Uterus (tissue), 4 donors: Measurements from ENCODE around the gene ETF1. TPM values are rescaled to one million over a fixed set of nuclear protein-coding genes. Genes with fewer than 3 reads are reported as not detected.
"Not testable (repeated sequence)": the region's sequence is repeated elsewhere in the genome, so short reads cannot be mapped to it uniquely, and the experiment has no call there.

Source experiments
- DNase-seq, 2 donors: peaks; one replicate each; pipeline ENCODE4 v3.0.0-alpha.2; 2019 to 2020
- H3K27ac ChIP-seq, 2 donors: fragments of 200-600 bp; sonication (generic); 1 replicate in 1 of 2; 2 replicates in 1 of 2; pipeline ENCODE4 v1.5.1; 2016 to 2018
- H3K27me3 ChIP-seq, 2 donors: fragments of 200-600 bp; sonication (generic); one replicate each; pipeline ENCODE4 v1.5.1; 2018 to 2019; ENCODE audit warnings: control low read depth in 1 of 2
- H3K36me3 ChIP-seq, 2 donors: fragments of 200-600 bp; sonication (generic); one replicate each; pipeline ENCODE4 v1.5.1; 2019; ENCODE audit warnings: control low read depth in 1 of 2
- H3K4me1 ChIP-seq, 2 donors: fragments of 200-600 bp; sonication (generic); one replicate each; pipeline ENCODE4 v1.5.1; 2018 to 2019; ENCODE audit warnings: control low read depth in 1 of 2
- H3K4me3 ChIP-seq, 2 donors: fragments of 200-600 bp; sonication (generic); 1 replicate in 1 of 2; 2 replicates in 1 of 2; pipeline ENCODE4 v1.5.1; 2018 to 2019; ENCODE audit warnings: mild to moderate bottlenecking in 1 of 2
- H3K9me3 ChIP-seq, 2 donors: fragments of 200-600 bp; sonication (generic); one replicate each; pipeline ENCODE4 v1.5.1; 2019; ENCODE audit warnings: control low read depth in 1 of 2
- POLR2A ChIP-seq, 2 donors: fragments of 450-650 bp; IDR thresholded peaks; one replicate each; pipeline ENCODE4 v1.6.1; 2016; ENCODE audit warnings: antibody characterized with exemption in 2 of 2, mild to moderate bottlenecking in 1 of 2, moderate library complexity in 1 of 2
- intact Hi-C: fragments of 100-400 bp; cut with DNase I; formaldehyde crosslinking; loops from one replicate; pipeline ENCODE4 v1.15.1; 2023; ENCODE audit warnings: low total_unique reads
- total RNA-seq, 4 donors: library from RNA; depleted of rRNA in 3 of 4; stranded (reverse); fragments of >200 nt in 3 of 4; gene quantifications; one replicate each; pipeline versions ENCODE4 v1.1.0 to v1.2.4, GENCODE V29; 2014 to 2023
- TF ChIP-seq, protein P1 (sequence below), 4 experiments: fragments of 200-600 bp in 2 of 4; fragments of 450-650 bp in 2 of 4; sonication (generic) in 2 of 4; IDR thresholded peaks; one replicate each; pipeline ENCODE4 v1.5.1; 2016 to 2019; ENCODE audit warnings: antibody characterized with exemption in 4 of 4, mild to moderate bottlenecking in 2 of 4, moderate library complexity in 1 of 4
- donor health status: DM: yes; HTN: yes; CAD: no.

ETF1 gene
- total RNA-seq, 4 donors from 2014 or later: 40.9 to 129 (median 87.8) TPM

DNA sequence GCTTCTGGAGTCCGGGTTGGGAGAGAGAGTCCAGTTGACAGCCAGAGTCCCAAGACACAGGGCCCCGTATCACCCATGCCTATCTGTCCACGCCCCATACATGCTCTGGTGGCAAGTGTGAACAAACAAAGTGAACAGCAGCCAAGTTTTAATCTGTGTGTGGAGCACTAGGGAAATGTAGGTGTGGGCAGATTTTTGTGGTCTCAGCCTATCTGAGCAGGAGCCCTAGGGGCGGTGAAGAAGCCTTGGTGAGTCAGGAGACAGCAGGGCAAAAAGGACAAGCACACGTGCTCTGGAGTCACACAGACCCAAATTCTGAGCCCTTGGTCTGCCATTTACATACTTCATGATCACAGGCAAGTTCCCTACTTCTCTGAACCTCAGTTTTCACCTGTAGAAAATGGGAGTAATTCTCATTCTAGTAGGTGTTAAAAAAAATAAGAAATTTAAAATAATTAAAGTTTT is 54.5 kb downstream of the ETF1 start:
- intact Hi-C loops: no loop called here
- H3K27ac ChIP-seq: no peak overlapping the region
- no peak overlapping the region for H3K4me3 ChIP-seq
- no peaks in the 10 kb centered on the region for H3K36me3 ChIP-seq
- DNase-seq: no peak
- TF ChIP-seq, protein P1, sequence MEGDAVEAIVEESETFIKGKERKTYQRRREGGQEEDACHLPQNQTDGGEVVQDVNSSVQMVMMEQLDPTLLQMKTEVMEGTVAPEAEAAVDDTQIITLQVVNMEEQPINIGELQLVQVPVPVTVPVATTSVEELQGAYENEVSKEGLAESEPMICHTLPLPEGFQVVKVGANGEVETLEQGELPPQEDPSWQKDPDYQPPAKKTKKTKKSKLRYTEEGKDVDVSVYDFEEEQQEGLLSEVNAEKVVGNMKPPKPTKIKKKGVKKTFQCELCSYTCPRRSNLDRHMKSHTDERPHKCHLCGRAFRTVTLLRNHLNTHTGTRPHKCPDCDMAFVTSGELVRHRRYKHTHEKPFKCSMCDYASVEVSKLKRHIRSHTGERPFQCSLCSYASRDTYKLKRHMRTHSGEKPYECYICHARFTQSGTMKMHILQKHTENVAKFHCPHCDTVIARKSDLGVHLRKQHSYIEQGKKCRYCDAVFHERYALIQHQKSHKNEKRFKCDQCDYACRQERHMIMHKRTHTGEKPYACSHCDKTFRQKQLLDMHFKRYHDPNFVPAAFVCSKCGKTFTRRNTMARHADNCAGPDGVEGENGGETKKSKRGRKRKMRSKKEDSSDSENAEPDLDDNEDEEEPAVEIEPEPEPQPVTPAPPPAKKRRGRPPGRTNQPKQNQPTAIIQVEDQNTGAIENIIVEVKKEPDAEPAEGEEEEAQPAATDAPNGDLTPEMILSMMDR (IDR thresholded peaks at IDR 0.05): no peak
- no peak for TF ChIP-seq POLR2A (IDR thresholded peaks at IDR 0.05)
- no peaks in the 10 kb centered on the region for H3K9me3 ChIP-seq
- H3K27me3 ChIP-seq: no peaks in the 10 kb centered on the region
- peaks cover 0 to 5% of the 10 kb centered on the region in 2 donors for H3K4me1 ChIP-seq

DNA sequence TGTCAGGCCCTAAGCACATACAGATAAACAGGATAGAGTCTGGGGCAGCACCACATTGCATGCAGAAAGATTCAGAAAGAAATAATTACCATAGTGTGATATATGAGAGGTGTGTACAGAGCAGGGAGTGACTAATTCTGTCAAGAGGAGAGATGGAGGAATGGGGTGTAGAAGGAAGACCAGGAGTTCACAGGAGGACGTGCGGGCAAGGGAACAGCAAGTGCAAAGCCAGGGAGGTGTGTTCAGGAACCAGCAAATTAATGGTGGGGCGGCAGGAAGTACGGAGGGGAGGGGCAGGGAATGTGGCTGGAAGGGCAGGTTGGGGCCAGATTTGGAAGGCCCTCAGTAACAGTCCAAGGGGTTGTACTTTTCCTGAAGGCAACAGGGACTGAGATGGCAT is 60.4 kb downstream of the ETF1 start:
- H3K4me1 ChIP-seq: no peaks in the 10 kb centered on the region
- no peaks in the 10 kb centered on the region for H3K9me3 ChIP-seq
- DNase-seq: no peak
- H3K27me3 ChIP-seq: no peaks in the 10 kb centered on the region
- H3K27ac ChIP-seq: no peak overlapping the region
- TF ChIP-seq POLR2A (IDR thresholded peaks at IDR 0.05): no peak
- TF ChIP-seq, protein P1 (IDR thresholded peaks at IDR 0.05): no peak
- intact Hi-C loops: no loop called here
- no peaks in the 10 kb centered on the region for H3K36me3 ChIP-seq
- H3K4me3 ChIP-seq: no peak overlapping the region

DNA sequence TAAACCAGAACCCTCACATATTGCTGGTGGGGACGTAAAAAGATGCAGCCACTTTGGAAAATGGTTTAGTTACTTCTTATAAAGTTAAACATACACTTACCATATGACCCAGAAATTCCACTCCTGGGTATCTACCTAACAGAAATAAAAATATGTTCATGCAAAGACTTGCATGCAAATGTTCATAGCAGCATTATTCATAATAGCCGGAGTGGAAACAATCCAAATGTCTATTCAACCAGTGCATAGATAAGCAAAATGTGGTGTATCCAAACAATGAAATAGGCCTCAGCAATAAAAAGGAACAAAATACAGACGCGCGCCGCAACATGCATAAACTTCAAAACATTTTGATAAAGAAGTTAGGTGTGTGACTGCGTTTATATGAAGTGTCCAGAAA is 66.1 kb downstream of the ETF1 start:
- no peaks in the 10 kb centered on the region for H3K9me3 ChIP-seq
- no peak for DNase-seq
- H3K27ac ChIP-seq: no peak overlapping the region
- no peak overlapping the region for H3K4me3 ChIP-seq
- TF ChIP-seq, protein P1 (IDR thresholded peaks at IDR 0.05): no peak
- no peak for TF ChIP-seq POLR2A (IDR thresholded peaks at IDR 0.05)
- no peaks in the 10 kb centered on the region for H3K4me1 ChIP-seq
- intact Hi-C loops: no loop called here
- H3K36me3 ChIP-seq: no peaks in the 10 kb centered on the region
- H3K27me3 ChIP-seq: no peaks in the 10 kb centered on the region

DNA sequence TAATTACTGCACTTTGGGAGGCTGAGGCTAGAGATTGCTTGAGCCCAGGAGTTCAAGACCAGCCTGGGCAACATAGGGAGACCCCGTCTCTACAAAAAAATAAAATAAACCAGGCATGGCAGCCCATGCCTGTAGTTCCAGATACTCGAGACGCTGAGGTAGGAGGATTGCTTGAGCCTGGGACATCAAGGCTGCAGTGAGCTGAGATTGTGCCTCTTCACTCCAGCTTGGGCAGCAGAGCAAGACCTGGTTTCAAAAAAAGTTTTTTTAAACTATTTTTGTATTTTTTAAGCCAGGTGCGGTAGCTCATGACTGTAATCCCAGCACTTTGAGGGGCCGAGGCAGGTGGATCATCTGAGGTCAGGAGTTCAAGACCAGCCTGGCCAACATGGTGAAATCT is 69.9 kb downstream of the ETF1 start:
- H3K9me3 ChIP-seq, H3K4me1 ChIP-seq, H3K27me3 ChIP-seq, H3K36me3 ChIP-seq, H3K4me3 ChIP-seq, intact Hi-C loops, H3K27ac ChIP-seq, DNase-seq: not testable (repeated sequence)

DNA sequence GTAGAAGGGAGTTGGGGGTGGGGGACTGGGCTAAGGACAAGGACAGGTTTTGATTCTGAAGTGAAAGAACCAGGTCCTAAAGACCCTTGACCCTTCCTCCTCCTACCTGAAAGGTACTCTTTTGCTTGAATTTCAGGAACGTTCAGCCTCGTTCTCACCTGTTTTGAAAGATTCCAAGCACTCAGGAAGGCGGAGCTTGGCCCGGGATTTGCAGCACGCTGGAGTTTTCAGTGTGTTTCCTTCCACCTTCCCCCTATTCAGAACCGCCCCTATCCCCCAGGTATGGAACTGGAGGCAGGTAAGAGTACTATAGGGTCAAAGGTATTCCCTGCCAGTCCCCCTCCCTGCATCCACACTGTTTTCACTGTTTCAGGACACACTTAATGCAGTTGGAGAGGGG is 70.7 kb downstream of the ETF1 start:
- intact Hi-C loops: no loop called here
- no peak for DNase-seq
- Histone ChIP-seq H3K4me1 (peaks cover 0 to 2% of the 10 kb centered on the region in 2 donors), H3K9me3 (no peaks in the 10 kb centered on the region), H3K27me3 (no peaks in the 10 kb centered on the region), H3K27ac (no peak overlapping the region), H3K4me3 (no peak overlapping the region), H3K36me3 (no peaks in the 10 kb centered on the region)
- TF ChIP-seq, protein P1 (IDR thresholded peaks at IDR 0.05): no peak
- no peak for TF ChIP-seq POLR2A (IDR thresholded peaks at IDR 0.05)

DNA sequence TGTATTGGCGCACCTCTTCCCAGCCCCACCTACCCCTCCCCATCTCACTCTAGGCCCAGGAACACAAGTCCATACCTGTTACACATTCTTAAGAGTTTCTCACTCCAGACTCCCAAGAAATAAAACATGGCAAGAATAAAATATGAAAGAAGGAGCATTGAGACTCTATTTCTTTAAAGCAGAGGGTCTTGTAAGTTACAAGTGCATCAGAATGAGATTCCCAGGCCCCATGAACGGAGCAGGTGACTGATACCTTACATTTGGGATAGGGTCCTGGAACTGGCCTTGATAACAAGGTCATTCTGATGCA is 72.0 kb downstream of the ETF1 start:
- Histone ChIP-seq H3K27ac (no peak overlapping the region), H3K27me3 (no peaks in the 10 kb centered on the region), H3K4me1 (peaks cover 0 to 8% of the 10 kb centered on the region in 2 donors), H3K9me3 (no peaks in the 10 kb centered on the region), H3K36me3 (no peaks in the 10 kb centered on the region), H3K4me3 (no peak overlapping the region)
- DNase-seq: no peak
- intact Hi-C loops: no loop called here
- no peak for TF ChIP-seq POLR2A (IDR thresholded peaks at IDR 0.05)
- TF ChIP-seq, protein P1 (IDR thresholded peaks at IDR 0.05): no peak
